ENCODE results near the gene NIFK. TPM values are rescaled to one million over a fixed set of nuclear protein-coding genes. Genes with fewer than 3 reads are reported as not detected.
A peak's percentile ranks its signal among the peaks of the same experiment; 100 is the strongest.

NIFK gene
- total and polyA plus RNA-seq, 10 donors: 28.4 to 74.7 (median 44.9) TPM

DNA sequence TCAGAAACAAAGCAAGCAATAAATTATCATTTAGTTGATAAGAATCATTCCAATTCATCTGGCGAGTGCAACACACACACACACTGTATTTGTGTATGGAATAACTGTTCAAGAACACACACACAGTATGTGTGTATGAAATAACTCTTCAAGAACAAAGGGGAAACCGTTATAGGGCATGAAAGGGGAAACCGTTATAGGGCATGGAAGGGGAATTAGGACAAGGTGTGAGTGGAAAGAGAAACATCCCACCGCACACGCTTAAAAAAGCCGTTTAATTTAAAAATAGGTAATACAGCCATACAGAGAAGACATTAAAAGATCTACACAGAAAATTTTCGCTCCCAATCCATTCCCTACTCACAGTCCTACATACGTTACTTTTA, 18.2 kb upstream of the NIFK start:
- intact Hi-C loops (cut with DNase I; ENCODE audit: low total_unique reads): no loop called here
- Histone ChIP-seq H3K4me1 (peaks cover 24 to 53% (median 39%) of the 10 kb centered on the region in 6 donors), H3K36me3 (peaks cover 0 to 28% (median 16%) of the 10 kb centered on the region in 6 donors), H3K4me3 (peak overlapping the region; percentile 77 to 100 (median 98)), H3K27me3 (replicated peaks in 1 of 7) (no peaks in the 10 kb centered on the region), H3K27ac (peak overlapping the region in 7 of 8 donors; percentile 43 to 90 (median 84)), H3K9me3 (no peaks in the 10 kb centered on the region)
- 0 to 3% (median 1%) methylated on average over 8 of the region's 8 CpGs for WGBS, 5 donors
- no peak for DNase-seq
- TF ChIP-seq, protein P1, sequence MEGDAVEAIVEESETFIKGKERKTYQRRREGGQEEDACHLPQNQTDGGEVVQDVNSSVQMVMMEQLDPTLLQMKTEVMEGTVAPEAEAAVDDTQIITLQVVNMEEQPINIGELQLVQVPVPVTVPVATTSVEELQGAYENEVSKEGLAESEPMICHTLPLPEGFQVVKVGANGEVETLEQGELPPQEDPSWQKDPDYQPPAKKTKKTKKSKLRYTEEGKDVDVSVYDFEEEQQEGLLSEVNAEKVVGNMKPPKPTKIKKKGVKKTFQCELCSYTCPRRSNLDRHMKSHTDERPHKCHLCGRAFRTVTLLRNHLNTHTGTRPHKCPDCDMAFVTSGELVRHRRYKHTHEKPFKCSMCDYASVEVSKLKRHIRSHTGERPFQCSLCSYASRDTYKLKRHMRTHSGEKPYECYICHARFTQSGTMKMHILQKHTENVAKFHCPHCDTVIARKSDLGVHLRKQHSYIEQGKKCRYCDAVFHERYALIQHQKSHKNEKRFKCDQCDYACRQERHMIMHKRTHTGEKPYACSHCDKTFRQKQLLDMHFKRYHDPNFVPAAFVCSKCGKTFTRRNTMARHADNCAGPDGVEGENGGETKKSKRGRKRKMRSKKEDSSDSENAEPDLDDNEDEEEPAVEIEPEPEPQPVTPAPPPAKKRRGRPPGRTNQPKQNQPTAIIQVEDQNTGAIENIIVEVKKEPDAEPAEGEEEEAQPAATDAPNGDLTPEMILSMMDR (IDR thresholded peaks at IDR 0.05 in 8 of 11, conservative IDR thresholded peaks at IDR 0.05 in 3 of 11): no peak
- TF ChIP-seq POLR2A (IDR thresholded peaks at IDR 0.05) (no peak), POLR2AphosphoS5 (IDR thresholded peaks at IDR 0.05) (no peak)

DNA sequence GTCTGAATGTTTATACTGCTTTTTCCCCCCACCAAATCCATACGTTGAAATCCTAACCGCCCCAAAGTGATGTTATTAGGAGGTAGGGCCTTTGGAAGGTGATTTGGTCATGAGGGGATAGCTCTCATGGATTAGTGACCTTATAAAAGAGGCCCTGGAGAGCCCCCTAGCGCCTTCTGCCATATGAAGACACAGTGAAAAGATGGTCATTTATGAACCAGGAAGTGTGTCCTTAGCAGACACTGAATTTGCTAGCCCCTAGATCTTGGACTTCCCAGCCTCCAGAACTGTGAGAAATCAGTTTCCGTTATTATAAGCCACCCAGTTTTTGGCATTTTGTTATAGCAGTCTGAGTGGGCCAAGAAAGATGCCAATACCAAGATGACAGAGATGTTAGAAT, 11.5 kb upstream of the NIFK start:
- intact Hi-C loops (cut with DNase I; ENCODE audit: low total_unique reads): no loop called here

DNA sequence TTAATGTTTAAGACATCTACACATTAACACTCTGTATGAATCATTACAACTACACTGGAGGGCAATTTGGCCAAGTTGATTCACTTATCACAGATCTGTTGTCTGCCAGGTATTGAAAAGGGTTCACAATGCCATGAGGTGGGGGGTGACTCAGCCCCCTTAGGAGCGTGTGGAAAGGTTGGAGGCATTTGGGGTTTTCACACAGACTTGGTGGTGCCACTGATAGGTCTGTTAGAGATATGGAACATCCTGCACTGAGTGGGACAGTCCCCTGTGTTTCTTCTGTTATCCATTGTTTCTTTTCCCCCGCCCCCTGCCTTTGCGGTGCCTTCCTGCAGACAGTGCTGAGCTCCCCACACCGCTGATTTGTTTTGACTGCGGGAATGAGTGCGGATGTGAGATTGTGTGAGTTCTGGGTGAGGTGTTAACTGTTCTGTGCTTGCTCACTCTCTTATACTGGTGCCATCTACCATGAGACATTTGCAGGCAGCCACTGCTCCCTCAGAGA, 9.4 kb upstream of the NIFK start:
- no peak for DNase-seq
- Histone ChIP-seq H3K4me3 (no peak overlapping the region), H3K9me3 (no peaks in the 10 kb centered on the region), H3K36me3 (no peaks in the 10 kb centered on the region), H3K4me1 (no peaks in the 10 kb centered on the region), H3K27me3 (replicated peaks in 1 of 7) (no peaks in the 10 kb centered on the region), H3K27ac (no peak overlapping the region)
- intact Hi-C loops (cut with DNase I; ENCODE audit: low total_unique reads): no loop called here
- TF ChIP-seq, protein P1 (IDR thresholded peaks at IDR 0.05 in 8 of 11, conservative IDR thresholded peaks at IDR 0.05 in 3 of 11): no peak
- TF ChIP-seq POLR2AphosphoS5 (IDR thresholded peaks at IDR 0.05) (no peak), POLR2A (IDR thresholded peaks at IDR 0.05) (no peak)
- 76 to 86% (median 82%) methylated on average over 6 of the region's 6 CpGs for WGBS, 5 donors

More for the DNA sequence above, 11.5 kb upstream of the NIFK start:
- Histone ChIP-seq H3K4me3 (no peak overlapping the region), H3K9me3 (no peaks in the 10 kb centered on the region), H3K27ac (no peak overlapping the region), H3K4me1 (no peaks in the 10 kb centered on the region), H3K36me3 (no peaks in the 10 kb centered on the region), H3K27me3 (replicated peaks in 1 of 7) (no peaks in the 10 kb centered on the region)
- TF ChIP-seq, protein P1 (IDR thresholded peaks at IDR 0.05 in 8 of 11, conservative IDR thresholded peaks at IDR 0.05 in 3 of 11): no peak
- TF ChIP-seq POLR2A (IDR thresholded peaks at IDR 0.05) (no peak), POLR2AphosphoS5 (IDR thresholded peaks at IDR 0.05) (no peak)
- 64 to 86% (median 77%) methylated on average over 4 of the region's 4 CpGs for WGBS, 5 donors
- no peak for DNase-seq

DNA sequence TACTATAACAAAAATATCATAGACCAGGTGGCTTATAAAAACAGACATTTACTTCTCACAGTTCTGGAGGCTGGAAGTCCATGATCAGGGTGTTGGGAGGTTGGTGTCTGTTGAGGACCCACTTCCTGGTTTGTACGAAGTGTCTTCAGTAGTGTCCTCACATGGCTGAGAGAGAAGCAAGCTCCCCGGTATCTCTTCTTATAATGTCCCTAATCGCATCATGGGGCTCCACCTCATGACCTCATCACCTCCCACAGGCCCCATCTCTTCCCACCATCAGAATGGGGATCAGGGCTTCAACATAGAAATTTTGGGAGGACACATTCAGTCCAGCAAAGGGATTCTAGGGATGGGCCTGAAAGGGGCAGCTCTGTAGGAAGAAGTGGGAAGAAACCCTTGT, 4.8 kb upstream of the NIFK start:
- Histone ChIP-seq H3K36me3 (no peaks in the 10 kb centered on the region), H3K9me3 (no peaks in the 10 kb centered on the region), H3K27ac (no peak overlapping the region), H3K4me1 (peaks cover 0 to 23% (median 14%) of the 10 kb centered on the region in 6 donors), H3K4me3 (no peak overlapping the region), H3K27me3 (replicated peaks in 1 of 7) (no peaks in the 10 kb centered on the region)
- WGBS, 5 donors: 83 to 96% (median 85%) methylated on average over 3 of the region's 3 CpGs
- intact Hi-C loops (cut with DNase I; ENCODE audit: low total_unique reads): no loop called here
- no peak for TF ChIP-seq POLR2A (IDR thresholded peaks at IDR 0.05)
- DNase-seq: no peak

DNA sequence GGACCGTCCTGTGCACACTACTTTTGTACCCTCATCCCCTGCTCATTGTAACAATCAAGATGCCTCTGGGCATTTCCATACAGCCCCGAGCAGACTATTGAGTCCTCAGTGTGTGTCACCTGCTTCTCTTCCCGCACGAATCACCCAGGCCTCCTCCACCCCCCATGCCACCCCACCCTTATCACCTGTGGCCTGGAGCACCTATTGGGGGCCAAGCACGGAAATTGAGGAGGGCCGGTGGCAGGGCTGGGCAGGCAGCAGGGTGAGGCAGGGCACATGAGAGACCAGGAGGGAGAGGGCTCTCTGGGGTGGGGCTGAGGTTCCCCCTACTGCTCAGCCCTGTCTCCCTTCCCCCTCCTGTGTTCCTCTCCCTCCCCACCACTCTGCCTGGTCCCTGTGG, 4.3 kb upstream of the NIFK start:
- DNase-seq: no peak

More for the DNA sequence above, 4.3 kb upstream of the NIFK start:
- intact Hi-C loops (cut with DNase I; ENCODE audit: low total_unique reads): no loop called here
- Histone ChIP-seq H3K27ac (no peak overlapping the region), H3K27me3 (replicated peaks in 1 of 7) (no peaks in the 10 kb centered on the region), H3K4me3 (no peak overlapping the region), H3K9me3 (no peaks in the 10 kb centered on the region), H3K4me1 (peaks cover 0 to 28% (median 16%) of the 10 kb centered on the region in 6 donors), H3K36me3 (no peaks in the 10 kb centered on the region)
- no peak for TF ChIP-seq POLR2AphosphoS5 (IDR thresholded peaks at IDR 0.05)
- TF ChIP-seq POLR2A (IDR thresholded peaks at IDR 0.05): no peak
- TF ChIP-seq, protein P1 (IDR thresholded peaks at IDR 0.05 in 8 of 11, conservative IDR thresholded peaks at IDR 0.05 in 3 of 11): no peak
- 84 to 98% (median 87%) methylated on average over 6 of the region's 6 CpGs for WGBS, 5 donors

Measured in spleen (tissue), 11 donors.